Endothelial cell (in vitro differentiated cells): ENCODE measurements around the gene SRRT. TPM values are rescaled to one million over a fixed set of nuclear protein-coding genes. Genes with fewer than 3 reads are reported as not detected.
A peak's percentile ranks its signal among the peaks of the same experiment; 100 is the strongest.

Source experiments
- DNase-seq: peaks from one replicate; pipeline ENCODE4 v3.0.0; 2021; ENCODE audit warnings: low spot score
- H3K27ac Mint-ChIP-seq: one replicate; pipeline ENCODE4 v1.8.0; 2021; ENCODE audit warnings: mixed read lengths, inconsistent platforms; ENCODE audit not compliant: unreplicated experiment
- H3K27me3 Mint-ChIP-seq: one replicate; pipeline ENCODE4 v1.8.0; 2021; ENCODE audit warnings: mild to moderate bottlenecking, moderate library complexity, mixed read lengths, inconsistent platforms; ENCODE audit not compliant: unreplicated experiment
- H3K36me3 Mint-ChIP-seq: one replicate; pipeline ENCODE4 v1.8.0; 2021; ENCODE audit warnings: mild to moderate bottlenecking, low read depth, mixed read lengths, inconsistent platforms; ENCODE audit not compliant: unreplicated experiment
- H3K4me1 Mint-ChIP-seq: one replicate; pipeline ENCODE4 v1.8.0; 2021; ENCODE audit warnings: mild to moderate bottlenecking, mixed read lengths, inconsistent platforms; ENCODE audit not compliant: unreplicated experiment
- H3K4me3 Mint-ChIP-seq: one replicate; pipeline ENCODE4 v1.8.0; 2021; ENCODE audit warnings: mild to moderate bottlenecking, mixed read lengths, inconsistent platforms; ENCODE audit not compliant: unreplicated experiment
- H3K9me3 Mint-ChIP-seq: one replicate; pipeline ENCODE4 v1.8.0; 2021; ENCODE audit warnings: mixed read lengths, inconsistent platforms; ENCODE audit not compliant: unreplicated experiment
- CTCF ChIP-seq: fragments of 200-600 bp; sonication (generic); IDR thresholded peaks from one replicate; pipeline ENCODE4 v1.5.0; 2021; ENCODE audit warnings: antibody characterized with exemption; ENCODE audit not compliant: unreplicated experiment
- total RNA-seq: library from RNA; stranded (reverse); fragmentation: NEBNext Ultra II Directional; extraction: Animal tissue kit (Norgen Biotek cat#: 25700); gene quantifications from one replicate; pipeline ENCODE4 v1.2.1, GENCODE V29; 2021; ENCODE audit not compliant: unreplicated experiment

SRRT gene
- total RNA-seq, 1 donor from 2014 or later: 173 TPM

DNA sequence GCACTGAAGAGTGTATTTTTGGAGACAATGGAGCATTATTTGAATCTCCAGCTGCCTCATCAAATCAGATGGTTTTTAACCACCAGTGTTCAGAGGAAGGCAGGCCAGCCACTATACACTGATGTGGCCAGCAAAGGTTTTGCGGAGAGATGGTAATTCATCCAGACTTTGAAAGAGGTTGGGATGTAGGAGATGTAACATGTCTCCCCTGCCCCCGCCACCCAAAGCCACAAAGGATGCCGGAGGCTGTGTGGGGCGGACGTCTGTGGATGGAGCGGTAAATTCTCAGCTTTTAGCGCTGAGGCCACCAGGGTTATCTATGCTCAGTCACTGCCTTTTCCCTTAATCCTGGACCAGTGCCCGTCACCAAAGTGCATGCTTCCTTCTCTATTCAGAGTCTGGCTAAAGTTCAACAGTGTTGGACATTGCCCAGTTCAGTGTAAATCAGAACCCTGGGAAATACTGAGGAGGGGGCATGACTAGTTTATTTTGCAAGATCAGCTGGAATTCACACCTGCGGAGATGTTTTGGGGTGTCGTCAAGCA lies 11.4 kb upstream of the SRRT start:
- peaks cover 6% of the 10 kb centered on the region for H3K27me3 Mint-ChIP-seq
- H3K9me3 Mint-ChIP-seq: no peaks in the 10 kb centered on the region
- DNase-seq: no peak
- H3K4me3 Mint-ChIP-seq: no peak overlapping the region
- no peak overlapping the region for H3K27ac Mint-ChIP-seq
- H3K36me3 Mint-ChIP-seq: peaks cover 24% of the 10 kb centered on the region
- H3K4me1 Mint-ChIP-seq: peaks cover 6% of the 10 kb centered on the region
- TF ChIP-seq CTCF: no peak

DNA sequence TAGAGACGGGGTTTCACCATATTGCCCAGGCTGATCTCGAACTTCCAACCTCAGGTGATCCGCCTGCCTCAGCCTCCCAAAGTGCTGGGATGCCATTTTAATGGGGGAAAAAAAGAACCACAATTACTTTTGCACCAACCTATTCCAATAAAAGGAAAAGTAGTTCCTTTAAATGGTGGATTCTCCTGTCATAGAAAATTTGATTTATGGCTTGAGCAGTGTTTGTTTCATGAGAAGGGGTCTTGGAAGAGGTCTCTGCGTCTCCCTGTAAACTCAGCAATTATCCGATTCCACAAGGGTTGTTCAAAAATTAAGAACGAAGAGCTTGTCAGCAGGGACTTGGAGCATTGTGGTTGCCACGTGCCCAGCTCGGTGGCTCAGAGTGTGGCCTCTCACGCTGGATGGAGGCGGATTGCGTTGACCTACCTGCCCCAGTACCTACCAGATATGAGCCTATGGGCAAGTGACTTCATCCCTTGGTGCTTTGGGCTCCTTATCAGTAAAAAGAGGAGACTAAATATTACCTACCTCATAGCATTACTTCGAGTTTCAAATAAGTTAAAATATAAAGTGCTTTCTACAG lies 10.5 kb upstream of the SRRT start:
- Mint-ChIP-seq H3K4me3 (no peak overlapping the region), H3K4me1 (peaks cover 11% of the 10 kb centered on the region), H3K9me3 (no peaks in the 10 kb centered on the region), H3K36me3 (peaks cover 24% of the 10 kb centered on the region), H3K27ac (no peak overlapping the region), H3K27me3 (peaks cover 5% of the 10 kb centered on the region)
- DNase-seq: no peak
- no peak for TF ChIP-seq CTCF

DNA sequence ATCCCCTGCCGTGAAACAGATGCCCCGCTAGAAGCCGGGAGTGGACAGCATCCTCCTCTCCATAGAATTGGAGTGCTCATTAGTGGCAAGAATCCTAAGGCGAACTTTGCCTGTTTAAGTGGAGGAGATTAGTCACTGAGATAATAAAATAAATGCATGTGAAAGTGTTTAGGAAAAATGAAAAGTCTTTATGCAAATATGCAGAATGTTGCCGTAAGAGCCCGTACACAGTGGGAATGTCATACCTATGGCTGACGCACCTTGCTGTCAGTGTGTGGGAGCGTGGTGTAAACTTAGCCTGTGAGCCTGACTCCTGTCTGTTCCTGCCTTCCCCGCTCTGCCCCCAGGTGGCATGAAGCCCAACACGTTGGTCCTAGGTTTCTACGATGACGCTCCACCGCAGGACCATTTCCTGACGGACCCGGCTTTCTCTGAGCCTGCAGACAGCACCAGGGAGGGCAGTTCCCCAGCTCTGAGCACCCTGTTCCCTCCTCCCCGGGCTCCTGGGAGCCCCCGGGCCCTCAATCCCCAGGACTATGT lies 9.5 kb upstream of the SRRT start:
- DNase-seq: no peak
- peaks cover 23% of the 10 kb centered on the region for H3K36me3 Mint-ChIP-seq
- H3K4me3 Mint-ChIP-seq: peak overlapping the region; percentile 42
- H3K27ac Mint-ChIP-seq: no peak overlapping the region
- peaks cover 12% of the 10 kb centered on the region for H3K4me1 Mint-ChIP-seq
- no peaks in the 10 kb centered on the region for H3K9me3 Mint-ChIP-seq
- TF ChIP-seq CTCF: no peak
- H3K27me3 Mint-ChIP-seq: peaks cover 2% of the 10 kb centered on the region

DNA sequence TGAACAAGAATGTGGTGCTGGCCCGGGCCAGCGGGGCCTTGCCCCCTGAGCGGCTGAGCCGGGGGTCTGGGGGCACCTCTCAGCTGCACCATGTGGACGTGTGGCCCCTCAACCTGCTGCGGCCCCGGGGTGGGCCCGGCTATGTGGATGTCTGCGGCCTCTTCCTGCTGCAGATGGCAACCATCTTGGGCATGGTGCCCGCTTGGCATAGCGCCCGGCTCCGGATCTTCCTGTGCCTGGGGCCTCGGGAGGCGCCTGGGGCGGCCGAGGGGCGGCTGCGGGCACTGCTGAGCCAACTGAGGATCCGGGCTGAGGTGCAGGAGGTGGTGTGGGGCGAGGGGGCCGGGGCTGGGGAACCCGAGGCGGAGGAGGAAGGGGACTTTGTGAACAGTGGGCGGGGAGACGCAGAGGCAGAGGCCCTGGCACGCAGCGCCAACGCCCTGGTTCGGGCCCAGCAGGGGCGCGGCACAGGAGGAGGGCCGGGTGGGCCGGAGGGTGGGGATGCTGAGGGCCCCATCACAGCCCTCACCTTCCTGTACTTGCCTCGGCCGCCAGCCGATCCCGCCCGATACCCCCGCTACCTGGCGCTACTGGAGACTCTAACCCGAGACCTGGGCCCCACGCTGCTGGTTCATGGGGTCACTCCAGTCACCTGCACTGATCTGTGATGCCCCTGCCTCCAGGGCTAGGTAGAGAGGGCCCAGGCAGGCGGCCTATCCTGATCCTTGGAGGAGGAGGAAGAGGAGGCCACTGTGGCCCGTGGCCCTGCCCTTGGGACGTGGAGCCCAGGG lies 8.8 kb upstream of the SRRT start:
- Mint-ChIP-seq H3K4me3 (no peak overlapping the region), H3K9me3 (no peaks in the 10 kb centered on the region), H3K4me1 (peaks cover 16% of the 10 kb centered on the region), H3K36me3 (peaks cover 20% of the 10 kb centered on the region), H3K27ac (no peak overlapping the region), H3K27me3 (peaks cover 5% of the 10 kb centered on the region)
- no peak for DNase-seq
- no peak for TF ChIP-seq CTCF

DNA sequence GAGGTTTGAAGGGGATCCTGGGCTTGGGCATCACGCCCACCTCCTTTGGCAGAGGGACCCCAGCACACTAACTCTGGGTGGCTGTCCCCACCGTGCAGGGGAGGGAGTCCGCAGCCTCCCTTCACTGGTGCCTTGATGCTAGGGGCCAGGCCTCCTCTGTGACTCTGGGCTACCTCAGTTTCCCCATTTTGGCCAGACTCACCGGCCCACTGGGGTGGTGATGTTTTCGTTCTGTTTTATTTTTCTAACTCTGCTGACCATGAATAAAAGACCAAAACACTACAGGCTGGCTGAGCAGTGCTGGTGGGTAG lies 8.2 kb upstream of the SRRT start:
- TF ChIP-seq CTCF: no peak
- peaks cover 20% of the 10 kb centered on the region for H3K4me1 Mint-ChIP-seq
- no peak for DNase-seq
- H3K27me3 Mint-ChIP-seq: peaks cover 10% of the 10 kb centered on the region
- peak overlapping the region; percentile 79 for H3K4me3 Mint-ChIP-seq
- H3K27ac Mint-ChIP-seq: peak overlapping the region; percentile 70
- H3K9me3 Mint-ChIP-seq: no peaks in the 10 kb centered on the region
- H3K36me3 Mint-ChIP-seq: peaks cover 24% of the 10 kb centered on the region
